HAP-1 (cell line): Measurements from ENCODE around the gene GKN1.
A peak's percentile ranks its signal among the peaks of the same experiment; 100 is the strongest.

ENCODE experiments used
- DNase-seq, 2 experiments: peaks; one replicate each; pipeline ENCODE4 v3.0.0-alpha.2; 2016 to 2020; ENCODE audit warnings: low spot score in 2 of 2
- H3K27me3 ChIP-seq: fragments of 250-450 bp; sonication (Bioruptor Pico); 2 replicates; pipeline ENCODE4 v1.5.1; 2020; ENCODE audit warnings: low read depth, mild to moderate bottlenecking, moderate library complexity
- H3K36me3 ChIP-seq: fragments of 250-450 bp; sonication (Bioruptor Pico); replicated peaks from 2 replicates; pipeline ENCODE4 v1.5.1; 2020; ENCODE audit warnings: mild to moderate bottlenecking
- H3K4me1 ChIP-seq: fragments of 250-450 bp; sonication (Bioruptor Pico); 2 replicates; pipeline ENCODE4 v1.5.1; 2020; ENCODE audit warnings: mild to moderate bottlenecking
- H3K4me3 ChIP-seq: fragments of 250-450 bp; sonication (Bioruptor Pico); 2 replicates; pipeline ENCODE4 v1.5.1; 2020; ENCODE audit warnings: mild to moderate bottlenecking, moderate library complexity
- H3K9me3 ChIP-seq: fragments of 250-450 bp; sonication (Bioruptor Pico); 2 replicates; pipeline ENCODE4 v1.5.1; 2020; ENCODE audit warnings: mild to moderate bottlenecking, moderate library complexity
- in situ Hi-C: fragments of 300-500 bp; cut with MboI; formaldehyde crosslinking; loops from 3 replicates; pipeline ENCODE4 v1.14.3; 2020; ENCODE audit warnings: low sequenced_read_pairs, inconsistent platforms, mixed read lengths

Gene GKN1

GRCh38 chr2:69001879-69002278, 27.4 kb downstream of the GKN1 start:
- H3K27me3 ChIP-seq, result peaks cover 3% of the 10 kb centered on the region; the same call in 1 of the 2 replicates
- no peaks in the 10 kb centered on the region for H3K4me1 ChIP-seq
- H3K36me3 ChIP-seq, result no peaks in the 10 kb centered on the region
- in situ Hi-C loops, result no loop called here
- peaks cover 8% of the 10 kb centered on the region; the same call in 1 of the 2 replicates for H3K9me3 ChIP-seq
- DNase-seq, result no peak
- no peak overlapping the region for H3K4me3 ChIP-seq

- in situ Hi-C loops, result no loop called here
- no peaks in the 10 kb centered on the region for H3K4me1 ChIP-seq
- no peak for DNase-seq
- no peak overlapping the region for H3K4me3 ChIP-seq
- H3K9me3 ChIP-seq, result peaks cover 8% of the 10 kb centered on the region; the same call in 1 of the 2 replicates
- H3K36me3 ChIP-seq, result no peaks in the 10 kb centered on the region
- H3K27me3 ChIP-seq, result peaks cover 3% of the 10 kb centered on the region; the same call in 1 of the 2 replicates
These were observed 29.3 kb downstream of the GKN1 start for GRCh38 chr2:69003731-69004130.

GRCh38 chr2:69007169-69007568, 32.7 kb downstream of the GKN1 start:
- no peaks in the 10 kb centered on the region for H3K4me1 ChIP-seq
- no peaks in the 10 kb centered on the region for H3K36me3 ChIP-seq
- in situ Hi-C loops, result no loop called here
- H3K9me3 ChIP-seq, result no peaks in the 10 kb centered on the region
- no peak for DNase-seq
- H3K4me3 ChIP-seq, result no peak overlapping the region
- peaks cover 14% of the 10 kb centered on the region for H3K27me3 ChIP-seq

GRCh38 chr2:69007603-69008002, 33.2 kb downstream of the GKN1 start:
- Histone ChIP-seq H3K27me3 (peaks cover 17% of the 10 kb centered on the region), H3K4me3 (no peak overlapping the region), H3K4me1 (no peaks in the 10 kb centered on the region), H3K9me3 (no peaks in the 10 kb centered on the region), H3K36me3 (no peaks in the 10 kb centered on the region)
- in situ Hi-C loops, result no loop called here
- no peak for DNase-seq

- H3K4me1 ChIP-seq, result no peaks in the 10 kb centered on the region
- in situ Hi-C loops, result loop anchor here (5.0 kb wide), 1 partner anchor 297 kb away; no protein-coding TSS in a partner anchor
- no peaks in the 10 kb centered on the region; the same call in 1 of the 2 replicates for H3K36me3 ChIP-seq
- no peak for DNase-seq
- H3K9me3 ChIP-seq, result no peaks in the 10 kb centered on the region
- H3K27me3 ChIP-seq, result peaks cover 17% of the 10 kb centered on the region
- no peak overlapping the region for H3K4me3 ChIP-seq
These were observed 36.2 kb downstream of the GKN1 start for GRCh38 chr2:69010437-69011194.

GRCh38 chr2:69011611-69012157, 37.2 kb downstream of the GKN1 start:
- Histone ChIP-seq H3K9me3 (no peaks in the 10 kb centered on the region), H3K4me1 (peaks cover 3% of the 10 kb centered on the region; the same call in 1 of the 2 replicates), H3K36me3 (no peaks in the 10 kb centered on the region; the same call in 1 of the 2 replicates), H3K4me3 (no peak overlapping the region), H3K27me3 (peaks cover 17% of the 10 kb centered on the region)
- no peak for DNase-seq
- in situ Hi-C loops, result loop anchor here (5.0 kb wide), 1 partner anchor 296 kb away; no protein-coding TSS in a partner anchor

GRCh38 chr2:69012310-69013141, 38.1 kb downstream of the GKN1 start:
- Histone ChIP-seq H3K9me3 (no peaks in the 10 kb centered on the region), H3K4me1 (peaks cover 3% of the 10 kb centered on the region; the same call in 1 of the 2 replicates), H3K4me3 (peak overlapping the region; percentile 92), H3K27me3 (peaks cover 17% of the 10 kb centered on the region), H3K36me3 (no peaks in the 10 kb centered on the region; the same call in 1 of the 2 replicates)
- DNase-seq, result peak; percentile 29 to 81
- in situ Hi-C loops, result loop anchor here (5.0 kb wide), 1 partner anchor 295 kb away; no protein-coding TSS in a partner anchor

- peak within 1 kb of the TSS; percentile 92 for H3K4me3 ChIP-seq
- peak; percentile 82 to 86 for DNase-seq
- H3K9me3 ChIP-seq, result no peaks in the 10 kb centered on the region
- in situ Hi-C loops, result loop anchor here (5.0 kb wide), 1 partner anchor 294 kb away; no protein-coding TSS in a partner anchor
- H3K27me3 ChIP-seq, result peaks cover 17% of the 10 kb centered on the region
- H3K36me3 ChIP-seq, result no peaks in the 10 kb centered on the region; the same call in 1 of the 2 replicates
- H3K4me1 ChIP-seq, result peaks cover 3% of the 10 kb centered on the region; the same call in 1 of the 2 replicates
These were observed 38.9 kb downstream of the GKN1 start, which contains the start of gene ANTXR1 for GRCh38 chr2:69013142-69013839. ANTXR1 (plus strand) TSS chr2:69013179; CDS start chr2:69013500, 321 bp downstream.

GRCh38 chr2:69013840-69014821, 39.7 kb downstream of the GKN1 start:
- Histone ChIP-seq H3K36me3 (no peaks in the 10 kb centered on the region; the same call in 1 of the 2 replicates), H3K4me1 (peaks cover 5% of the 10 kb centered on the region), H3K9me3 (no peaks in the 10 kb centered on the region), H3K27me3 (peaks cover 17% of the 10 kb centered on the region), H3K4me3 (peak overlapping the region; percentile 92)
- peak in 1 of 2 experiments; percentile 40 for DNase-seq
- in situ Hi-C loops, result loop anchor here (5.0 kb wide), 1 partner anchor 293 kb away; no protein-coding TSS in a partner anchor

- DNase-seq, result no peak
- H3K27me3 ChIP-seq, result peaks cover 4% of the 10 kb centered on the region; the same call in 1 of the 2 replicates
- no peaks in the 10 kb centered on the region for H3K9me3 ChIP-seq
- in situ Hi-C loops, result no loop called here
- H3K4me3 ChIP-seq, result no peak overlapping the region
- H3K36me3 ChIP-seq, result no peaks in the 10 kb centered on the region; the same call in 1 of the 2 replicates
- peaks cover 31% of the 10 kb centered on the region for H3K4me1 ChIP-seq
These were observed 42.6 kb downstream of the GKN1 start for GRCh38 chr2:69017080-69017479.

- peaks cover 31% of the 10 kb centered on the region for H3K4me1 ChIP-seq
- no peaks in the 10 kb centered on the region for H3K27me3 ChIP-seq
- no peaks in the 10 kb centered on the region for H3K9me3 ChIP-seq
- DNase-seq, result no peak
- no peaks in the 10 kb centered on the region; the same call in 1 of the 2 replicates for H3K36me3 ChIP-seq
- in situ Hi-C loops, result no loop called here
- H3K4me3 ChIP-seq, result no peak overlapping the region
These were observed 43.4 kb downstream of the GKN1 start for GRCh38 chr2:69017835-69018234.

- no peaks in the 10 kb centered on the region for H3K9me3 ChIP-seq
- peaks cover 31% of the 10 kb centered on the region for H3K4me1 ChIP-seq
- no peak overlapping the region for H3K4me3 ChIP-seq
- in situ Hi-C loops, result no loop called here
- no peak for DNase-seq
- no peaks in the 10 kb centered on the region; the same call in 1 of the 2 replicates for H3K36me3 ChIP-seq
- H3K27me3 ChIP-seq, result no peaks in the 10 kb centered on the region
These were observed 44.3 kb downstream of the GKN1 start for GRCh38 chr2:69018678-69019095.
